ENCODE data around the gene POU6F2.

GRCh38 chr7:39071116-39071515 lies 93.4 kb downstream of the POU6F2 start:
- TF ChIP-seq POLR2A (IDR thresholded peaks at IDR 0.05; ENCODE audit: borderline replicate concordance, extremely low read depth, insufficient read depth, insufficient read length) = no peak
- TF ChIP-seq CTCF (IDR thresholded peaks at IDR 0.05 in 2 of 3, conservative IDR thresholded peaks at IDR 0.05 in 1 of 3; ENCODE audit: borderline replicate concordance in 1 of 3, insufficient read depth in 1 of 3, low read depth in 2 of 3, low read length in 2 of 3) = no peak
- TF ChIP-seq EZH2 (IDR thresholded peaks at IDR 0.05) = no peak
- TF ChIP-seq SIN3A (IDR thresholded peaks at IDR 0.05; ENCODE audit: low read depth) = no peak
- no peak for TF ChIP-seq REST (IDR thresholded peaks at IDR 0.05; ENCODE audit: low read depth)
- TF ChIP-seq FOSL1 (IDR thresholded peaks at IDR 0.05; ENCODE audit: low read depth) = no peak
